ENCODE data around the gene STARD13.

Gene STARD13

DNA sequence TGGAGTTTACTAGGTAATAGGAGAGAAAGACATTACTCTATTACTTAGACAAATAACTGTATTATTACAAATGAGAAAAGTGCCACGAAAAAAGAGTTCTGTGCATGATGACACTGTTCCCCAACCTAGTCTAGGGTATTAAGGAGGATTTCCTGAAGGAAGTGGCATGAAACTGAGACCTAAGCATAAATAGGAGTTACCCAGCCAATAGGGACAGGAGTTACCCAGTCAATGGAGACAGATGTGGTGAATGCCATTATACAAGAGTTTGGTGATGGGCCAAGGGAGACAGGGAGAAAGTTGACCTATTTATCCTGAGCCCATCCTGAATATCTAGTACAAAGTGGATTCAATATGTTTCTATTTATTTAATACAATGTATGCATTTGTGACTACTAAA, 203.9 kb downstream of the STARD13 start:
- DNase-seq (ENCODE audit: low read depth), result no peak

DNA sequence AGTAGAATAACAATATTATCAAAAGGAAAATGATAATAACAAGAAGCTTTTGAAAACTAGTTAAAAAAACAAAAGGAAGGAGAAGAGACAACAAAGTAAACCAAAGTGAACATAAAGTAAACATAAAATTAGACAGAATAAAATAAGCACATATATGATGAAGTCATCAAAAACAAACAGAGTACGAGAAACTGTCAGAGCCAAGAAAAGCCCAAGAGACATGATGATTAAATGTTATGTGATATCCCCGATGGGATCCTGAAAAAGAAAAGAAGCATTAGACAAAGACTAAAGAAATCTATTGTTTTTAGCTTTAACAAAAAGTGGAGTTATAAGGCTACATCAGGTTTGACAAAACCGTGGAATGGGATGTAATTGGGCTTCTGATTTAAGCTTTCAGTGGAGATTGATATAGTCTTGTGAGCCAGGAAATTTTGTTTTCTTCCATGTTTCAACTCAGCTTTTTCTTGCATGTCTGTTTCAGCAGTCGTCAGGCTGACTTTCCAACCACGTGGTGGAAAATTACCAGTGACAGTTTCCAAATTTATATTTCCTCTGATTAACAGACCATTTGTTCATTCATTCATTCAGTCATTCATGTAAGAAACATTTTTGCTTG, 204.5 kb downstream of the STARD13 start:
- DNase-seq (ENCODE audit: low read depth), result no peak

DNA sequence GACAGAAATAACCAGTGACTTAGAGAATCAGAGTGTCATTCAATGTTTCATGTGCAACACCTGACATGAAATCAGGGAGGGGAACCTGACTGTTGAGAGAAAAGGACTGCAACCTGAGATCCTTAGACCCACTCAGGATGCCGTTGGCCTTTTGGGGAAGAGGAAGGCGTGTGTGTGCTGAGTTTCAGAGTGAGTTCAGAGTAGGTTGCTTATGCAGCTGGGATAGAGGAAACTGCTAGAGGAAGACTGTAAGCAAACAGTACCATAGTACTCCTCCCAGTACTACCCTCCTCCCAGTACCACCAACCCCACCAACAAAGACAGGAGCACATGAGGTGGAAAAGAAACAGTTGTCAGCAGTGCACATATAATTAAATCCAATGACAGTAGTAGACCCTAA, 205.6 kb downstream of the STARD13 start:
- no peak for DNase-seq (ENCODE audit: low read depth)

DNA sequence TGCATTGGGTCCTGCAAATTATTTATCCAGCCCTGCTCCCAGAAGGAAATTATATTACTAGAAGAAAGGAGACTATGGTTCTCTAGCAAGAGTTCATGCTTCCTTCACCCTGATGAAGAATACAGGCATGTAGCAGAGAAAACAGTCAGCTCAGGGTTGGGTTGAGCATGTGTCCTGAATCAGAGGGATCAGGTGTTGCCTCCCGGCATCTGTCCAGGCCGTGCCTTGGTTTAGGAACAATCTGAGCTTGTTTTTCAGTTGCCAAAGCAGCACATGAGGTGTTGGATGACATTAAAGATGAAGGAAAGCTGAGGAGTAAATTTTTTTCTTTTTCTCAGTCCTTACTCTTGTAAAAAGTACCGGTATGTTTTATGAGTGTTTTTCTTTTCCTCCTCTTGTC, 207.3 kb downstream of the STARD13 start:
- DNase-seq (ENCODE audit: low read depth), result no peak

DNA sequence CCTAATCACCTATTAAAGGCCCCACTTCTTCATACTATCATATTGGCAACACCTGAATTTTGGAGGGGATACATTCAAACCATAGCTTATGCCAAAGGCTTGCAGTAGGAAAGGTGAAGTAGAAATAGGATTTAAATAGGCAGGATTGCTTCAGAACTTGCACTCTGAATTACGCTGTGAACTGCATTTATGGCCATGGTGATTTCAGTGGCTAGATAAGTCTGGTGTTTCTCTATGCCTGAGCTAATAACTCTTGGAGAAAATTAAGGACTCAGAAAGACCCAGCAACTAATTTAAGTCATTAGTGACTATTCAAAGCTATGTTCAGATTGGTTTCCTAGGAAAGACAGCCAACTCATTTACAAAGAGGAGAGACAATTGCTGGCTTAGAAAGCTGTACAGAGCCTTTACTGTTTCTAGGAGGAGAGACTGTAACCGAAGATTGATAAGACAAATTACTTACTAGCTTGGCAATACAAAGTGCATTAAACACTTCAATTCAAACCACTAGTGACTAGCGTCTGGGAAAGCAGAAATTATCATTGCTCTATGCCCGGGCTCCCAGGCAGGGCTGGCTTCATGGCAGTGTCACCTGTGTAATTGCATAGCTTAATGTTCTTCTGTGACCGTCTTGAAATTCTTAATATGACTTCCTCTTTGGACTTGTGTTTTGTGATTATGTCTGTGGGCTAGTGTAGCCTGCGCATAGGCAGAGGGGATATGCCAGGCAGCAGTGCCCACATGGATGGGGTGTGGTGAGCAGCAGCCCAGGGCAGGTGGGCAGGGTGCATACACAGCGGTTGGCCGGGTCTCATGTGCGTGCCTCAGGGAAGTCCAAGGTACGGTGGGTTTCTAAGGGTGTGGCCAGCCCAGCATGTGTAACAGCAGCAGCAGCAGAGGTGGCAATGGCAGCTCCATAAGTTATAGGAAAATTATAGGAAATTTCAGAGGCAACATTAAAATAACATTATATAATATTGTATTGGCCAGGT, 209.3 kb downstream of the STARD13 start:
- DNase-seq (ENCODE audit: low read depth), result no peak

DNA sequence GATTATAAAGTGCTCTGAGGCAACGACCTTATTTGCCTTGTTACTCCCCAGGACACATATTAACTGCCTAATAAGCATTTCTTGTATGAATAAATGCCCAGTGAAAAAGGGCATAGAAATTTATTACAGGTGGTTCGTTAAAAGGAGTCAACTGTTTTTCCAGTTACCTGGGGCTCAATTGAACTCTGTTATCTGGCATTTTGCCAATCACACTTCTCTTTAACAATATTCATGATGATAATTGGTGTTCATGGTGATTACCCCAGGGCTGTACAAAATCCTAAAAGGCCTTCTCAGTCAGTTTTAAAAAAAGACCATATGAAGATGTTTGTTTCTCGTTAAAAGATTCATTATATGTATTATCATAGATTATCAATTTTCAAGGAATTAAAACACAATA, 212.2 kb downstream of the STARD13 start:
- no peak for DNase-seq (ENCODE audit: low read depth)

DNA sequence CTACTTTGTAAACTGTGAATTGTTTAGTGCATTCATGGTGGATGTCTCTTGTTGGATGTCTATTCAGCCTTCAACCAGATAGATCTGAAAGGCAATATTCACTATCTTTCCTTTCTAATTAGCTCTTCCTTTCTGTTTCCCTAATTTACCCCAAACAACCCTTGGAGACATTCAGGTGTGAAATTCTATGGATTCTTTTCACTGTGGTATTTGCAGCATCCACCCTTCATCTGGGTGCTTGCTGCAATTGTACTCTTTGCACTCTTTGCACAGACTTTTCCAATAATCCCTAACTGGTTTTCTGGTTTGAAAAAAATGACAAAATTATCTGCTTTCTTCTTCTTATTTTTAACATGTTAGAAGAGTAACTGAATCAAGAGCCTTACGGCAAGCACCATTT, 212.8 kb downstream of the STARD13 start:
- no peak for DNase-seq (ENCODE audit: low read depth)

DNA sequence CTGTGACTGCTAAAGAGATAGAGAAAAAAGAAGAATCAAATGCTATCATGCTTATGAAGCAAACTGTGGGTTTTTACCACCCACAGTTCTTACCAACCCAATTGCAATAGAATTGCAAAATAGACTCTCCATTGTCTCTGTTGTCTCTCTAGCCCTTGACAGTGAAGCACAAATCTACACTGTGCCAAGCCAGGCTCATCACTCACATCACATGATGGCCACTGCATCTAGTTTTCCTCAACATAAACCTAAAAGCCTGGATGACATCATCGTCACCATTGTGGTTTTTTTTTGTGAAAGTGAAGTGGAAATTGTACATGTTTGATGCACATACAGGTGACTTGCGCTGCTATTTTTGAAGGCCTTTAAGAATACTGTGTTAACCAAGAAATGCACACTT, 213.3 kb downstream of the STARD13 start:
- DNase-seq (ENCODE audit: low read depth), result no peak

DNA sequence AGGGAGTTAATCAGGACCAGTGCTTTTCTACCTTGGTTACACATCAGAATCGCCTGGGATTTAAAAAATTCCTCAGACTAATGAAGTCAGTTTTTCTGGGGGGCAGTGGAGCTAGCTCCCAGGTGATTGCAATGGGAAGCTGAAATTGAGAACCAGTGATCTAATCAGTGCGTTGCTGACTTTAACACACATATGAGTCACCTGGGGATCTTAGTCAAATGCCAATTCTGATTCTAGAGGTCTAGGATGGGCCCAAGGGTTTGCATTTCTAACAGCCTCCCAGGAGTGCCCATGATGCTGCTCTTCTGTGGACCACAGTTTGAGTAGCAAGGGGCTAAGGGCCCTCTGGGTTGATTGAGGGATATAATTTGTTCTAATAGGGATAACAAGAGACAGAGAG, 214.8 kb downstream of the STARD13 start:
- DNase-seq (ENCODE audit: low read depth), result no peak

DNA sequence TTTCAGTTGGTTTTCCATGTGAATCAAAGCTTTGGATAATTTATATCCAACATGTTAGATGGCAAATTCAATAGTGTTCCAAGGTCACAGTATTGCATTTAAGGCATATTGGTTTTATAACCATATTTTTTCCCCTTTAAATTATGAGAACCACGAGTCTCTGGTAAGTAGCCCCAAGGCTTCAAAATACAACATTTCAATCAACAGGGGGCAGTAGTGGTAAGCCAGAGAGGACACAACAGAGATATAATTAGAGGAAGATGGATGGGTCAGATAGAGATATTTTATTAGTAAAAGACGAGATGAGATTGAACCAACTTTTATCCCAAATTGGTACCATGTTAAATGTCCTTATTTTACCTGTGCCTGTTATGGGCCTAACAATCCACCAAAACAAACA, 216.2 kb downstream of the STARD13 start:
- no peak for DNase-seq (ENCODE audit: low read depth)

DNA sequence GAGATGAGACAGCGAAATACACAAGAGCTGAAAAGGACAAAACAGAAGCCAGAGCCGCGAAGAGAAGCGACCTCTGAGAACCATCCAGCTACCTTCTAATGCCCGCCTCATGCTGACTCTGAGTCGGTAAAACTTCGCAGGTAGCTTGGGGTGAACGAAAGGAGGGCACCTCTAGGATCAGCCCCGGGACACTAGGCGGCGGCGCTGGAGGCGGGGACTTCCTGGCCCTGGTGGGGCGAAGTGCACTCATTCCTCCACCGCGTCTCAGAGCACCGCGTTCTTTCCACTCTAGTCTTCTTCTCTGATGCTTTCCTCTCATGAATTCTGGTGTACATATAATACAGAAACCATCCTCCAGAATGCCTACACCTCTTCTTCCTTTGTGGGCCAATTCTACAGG, 219.2 kb downstream of the STARD13 start:
- no peak for DNase-seq (ENCODE audit: low read depth)

DNA sequence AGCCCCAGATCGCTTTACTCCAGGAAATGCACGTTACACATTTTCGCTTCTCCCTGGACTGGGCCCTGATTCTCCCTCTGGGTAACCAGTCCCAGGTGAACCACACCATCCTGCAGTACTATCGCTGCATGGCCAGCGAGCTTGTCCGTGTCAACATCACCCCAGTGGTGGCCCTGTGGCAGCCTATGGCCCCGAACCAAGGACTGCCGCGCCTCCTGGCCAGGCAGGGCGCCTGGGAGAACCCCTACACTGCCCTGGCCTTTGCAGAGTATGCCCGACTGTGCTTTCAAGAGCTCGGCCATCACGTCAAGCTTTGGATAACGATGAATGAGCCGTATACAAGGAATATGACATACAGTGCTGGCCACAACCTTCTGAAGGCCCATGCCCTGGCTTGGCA, 224.7 kb downstream of the STARD13 start:
- DNase-seq (ENCODE audit: low read depth), result no peak

DNA sequence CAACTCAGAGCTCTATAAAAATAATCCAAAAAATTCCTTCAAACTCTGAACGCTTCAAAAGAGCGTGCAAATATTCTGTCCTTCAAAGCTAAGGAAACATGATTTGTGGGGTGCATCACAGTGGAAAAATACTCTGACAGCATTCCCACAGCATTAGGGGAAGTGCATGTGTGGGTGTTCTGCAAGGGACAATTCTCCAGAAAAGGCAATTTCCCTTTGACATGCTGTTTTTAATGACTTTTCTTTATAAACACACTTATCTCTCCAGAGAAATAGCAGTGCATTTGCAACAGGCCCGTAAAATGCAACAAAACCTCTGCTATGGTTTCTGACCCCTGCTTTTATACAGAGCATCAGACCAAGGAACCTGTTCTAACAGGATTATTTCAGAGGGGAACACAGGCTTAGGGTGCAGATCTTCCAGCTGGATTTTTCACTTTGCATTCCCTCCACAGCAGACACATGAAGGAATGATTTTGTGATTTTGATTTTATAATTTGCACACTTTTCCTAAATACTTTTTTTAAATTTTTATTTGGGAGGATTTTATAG, 226.7 kb downstream of the STARD13 start:
- no peak for DNase-seq (ENCODE audit: low read depth)

DNA sequence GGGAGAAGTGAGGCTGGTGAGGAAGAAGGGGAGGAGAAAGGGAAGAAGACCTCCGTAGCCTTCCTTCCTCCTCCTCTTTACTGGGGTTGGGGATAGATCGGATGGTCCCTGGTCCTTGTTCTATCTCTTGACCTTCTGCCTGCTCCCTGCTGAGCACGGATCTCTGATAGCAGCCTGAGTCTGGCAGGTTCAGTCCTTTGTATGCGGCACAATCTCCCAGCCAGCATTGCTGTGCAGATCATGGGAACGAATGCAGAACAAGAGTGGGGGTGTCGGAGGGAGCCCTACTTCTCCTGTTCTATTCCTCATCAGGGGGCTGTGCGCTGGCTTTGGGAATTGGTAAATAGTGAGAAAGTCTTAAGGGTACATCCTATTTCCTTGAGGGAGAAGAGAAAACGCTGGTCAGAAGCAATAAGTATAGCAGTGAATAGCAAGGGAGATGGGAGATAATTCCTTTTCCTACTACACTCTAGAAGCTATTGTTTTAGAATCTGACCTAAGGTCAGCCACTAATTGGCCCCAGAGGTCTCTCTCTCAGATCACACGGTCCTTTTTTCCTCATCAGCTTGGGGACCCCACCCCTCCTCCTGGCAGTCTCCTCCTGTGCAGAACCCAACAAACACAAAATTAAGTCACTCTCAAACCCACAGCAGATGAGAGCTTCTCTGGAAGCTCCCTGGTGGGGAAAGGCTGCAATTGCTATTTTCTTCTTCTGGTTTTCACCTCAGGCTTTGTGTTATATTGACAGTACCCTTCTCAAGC, 228.4 kb downstream of the STARD13 start:
- DNase-seq (ENCODE audit: low read depth), result no peak

DNA sequence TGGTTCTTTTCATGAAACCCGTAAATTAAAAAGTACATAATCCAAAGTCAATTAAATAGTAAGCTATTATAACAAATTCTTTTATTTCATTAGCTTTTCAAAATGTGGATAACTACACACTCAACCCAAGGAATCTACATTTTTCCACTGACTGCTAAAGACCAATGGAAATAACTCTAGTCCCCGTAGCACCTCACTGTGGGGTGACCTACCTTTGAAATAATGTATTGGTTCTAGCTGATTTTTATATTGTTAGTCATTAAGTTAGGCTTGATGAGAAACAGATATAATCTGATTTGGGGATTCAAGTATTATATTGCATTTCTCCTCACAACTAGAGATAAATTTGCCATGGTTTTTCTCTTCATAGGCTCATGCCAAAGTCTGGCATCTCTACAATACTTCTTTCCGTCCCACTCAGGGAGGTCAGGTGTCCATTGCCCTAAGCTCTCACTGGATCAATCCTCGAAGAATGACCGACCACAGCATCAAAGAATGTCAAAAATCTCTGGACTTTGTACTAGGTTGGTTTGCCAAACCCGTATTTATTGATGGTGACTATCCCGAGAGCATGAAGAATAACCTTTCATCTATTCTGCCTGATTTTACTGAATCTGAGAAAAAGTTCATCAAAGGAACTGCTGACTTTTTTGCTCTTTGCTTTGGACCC, 232.0 kb downstream of the STARD13 start:
- DNase-seq (ENCODE audit: low read depth), result no peak

Data from activated T-helper 1 cell treated with Interleukin-2 at 50 U/mL for 16 hours (primary cell).